MM.1S (cell line): ENCODE results near the gene LGR5.

Experiments used
- CTCF ChIP-seq: fragments of 300-600 bp; sonication (generic); IDR thresholded peaks from 2 replicates; pipeline ENCODE4 v1.5.1; 2016; ENCODE audit warnings: antibody characterized with exemption, low read length, mixed read lengths
- EZH2 ChIP-seq: fragments of 300-600 bp; sonication (generic); optimal IDR thresholded peaks from 2 replicates; pipeline ENCODE3; 2017; ENCODE audit warnings: low read depth, mild to moderate bottlenecking, antibody characterized with exemption, low read length, mixed read lengths
- EZH2phosphoT487 ChIP-seq: fragments of 300-600 bp; sonication (generic); IDR thresholded peaks from 2 replicates; pipeline ENCODE4 v1.6.1; 2018; ENCODE audit warnings: antibody characterized with exemption, low read length

- TF ChIP-seq CTCF (no peak), EZH2 (no peak), EZH2phosphoT487 (no peak)
Measured at GRCh38 chr12:71475280-71475679, 35.7 kb downstream of the LGR5 start.
